GM18858 (cell line): Measurements from ENCODE around the gene KRTAP4-12.
"Not testable (repeated sequence)": the region's sequence is repeated elsewhere in the genome, so short reads cannot be mapped to it uniquely, and the experiment has no call there.

Experiments
- ATAC-seq: cut with Tn5 transposase; IDR thresholded peaks from one replicate; pipeline ENCODE4 v1.9.1; 2021; ENCODE audit not compliant: unreplicated experiment

The KRTAP4-12 gene

DNA sequence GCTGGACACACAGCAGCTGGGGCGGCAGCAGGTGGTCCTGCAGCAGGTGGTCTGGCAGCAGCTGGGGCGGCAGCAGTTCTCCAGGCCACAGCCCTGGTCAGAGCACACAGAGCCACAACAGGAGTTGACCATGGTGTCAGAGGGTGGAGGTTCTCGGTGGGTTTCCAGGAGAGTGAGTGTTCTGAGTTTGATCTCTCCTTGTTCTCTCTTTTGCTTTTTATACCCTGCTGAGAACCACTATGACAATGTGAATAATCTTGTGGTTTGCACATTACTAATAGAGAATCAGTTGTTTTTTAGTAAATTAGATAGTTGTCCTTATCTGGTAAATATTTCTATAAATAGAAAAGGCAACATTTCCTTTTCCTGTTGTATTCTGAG is at the start of gene KRTAP4-12:
Gene KRTAP4-12 (minus strand): TSS at position 192 of the 381 bp plus-strand sequence. CDS start 60 bp downstream, at position 132.
- ATAC-seq, result not testable (repeated sequence)

DNA sequence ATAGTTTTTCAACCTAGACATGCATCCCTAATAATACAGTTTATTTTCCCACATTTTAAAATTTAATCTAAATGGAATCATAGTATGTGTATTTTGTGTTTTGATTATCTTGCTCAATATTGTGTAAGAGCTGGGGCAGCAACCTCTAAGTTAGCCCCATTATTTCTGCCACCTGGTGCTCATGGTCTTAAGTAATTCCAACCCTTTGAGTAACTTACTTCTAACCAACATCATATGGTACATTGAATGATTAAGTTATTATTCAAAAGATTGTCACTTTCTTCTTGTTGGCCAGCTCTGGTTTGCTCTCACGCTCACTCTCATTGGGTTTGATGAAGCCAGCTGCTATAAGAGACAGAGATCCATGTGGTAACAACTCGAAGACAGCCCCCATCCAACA is 47.9 kb upstream of the KRTAP4-12 start:
- no peak for ATAC-seq

DNA sequence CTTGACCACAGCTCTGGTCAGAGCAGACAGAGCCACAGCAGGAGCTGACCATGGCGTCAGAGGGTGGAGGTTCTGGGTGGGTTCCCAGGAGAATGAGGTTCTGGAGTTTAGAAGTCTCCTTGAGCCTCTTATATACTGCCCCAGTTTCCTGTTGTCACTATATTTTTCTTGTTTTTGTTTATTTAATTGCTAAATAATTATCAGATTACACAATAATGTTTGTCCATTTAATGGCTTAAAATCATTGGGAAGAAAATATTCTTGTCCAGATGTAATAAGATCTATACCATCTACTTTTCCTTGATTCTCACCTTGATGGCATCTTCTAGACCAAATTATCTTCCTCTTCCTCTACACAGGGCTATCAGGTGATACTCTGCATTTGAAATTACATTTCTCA is 44.1 kb upstream of the KRTAP4-12 start, which contains the start of gene KRTAP4-3:
Gene KRTAP4-3 (minus strand): TSS at position 101 of the 400 bp plus-strand sequence. CDS start 49 bp downstream, at position 52.
- no peak for ATAC-seq

DNA sequence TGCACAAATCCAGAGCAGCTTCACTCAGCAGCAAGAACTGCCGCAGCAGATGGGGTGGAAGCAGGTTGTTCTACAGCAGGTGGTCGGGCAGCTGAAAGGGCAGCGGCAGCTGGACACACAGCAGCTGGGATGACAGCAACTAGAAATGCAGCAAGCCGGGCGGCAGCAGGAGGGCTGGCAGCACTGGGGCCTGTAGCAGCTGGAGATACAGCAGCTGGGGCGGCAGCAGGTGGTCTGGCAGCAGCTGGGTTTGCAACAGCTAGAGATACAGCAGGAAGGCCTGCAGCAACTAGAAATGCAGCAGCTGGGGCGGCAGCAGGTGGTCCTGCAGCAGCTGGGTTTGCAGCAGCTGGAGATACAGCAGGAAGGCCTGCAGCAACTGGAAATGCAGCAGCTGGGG is 43.6 kb upstream of the KRTAP4-12 start:
- ATAC-seq, result no peak

DNA sequence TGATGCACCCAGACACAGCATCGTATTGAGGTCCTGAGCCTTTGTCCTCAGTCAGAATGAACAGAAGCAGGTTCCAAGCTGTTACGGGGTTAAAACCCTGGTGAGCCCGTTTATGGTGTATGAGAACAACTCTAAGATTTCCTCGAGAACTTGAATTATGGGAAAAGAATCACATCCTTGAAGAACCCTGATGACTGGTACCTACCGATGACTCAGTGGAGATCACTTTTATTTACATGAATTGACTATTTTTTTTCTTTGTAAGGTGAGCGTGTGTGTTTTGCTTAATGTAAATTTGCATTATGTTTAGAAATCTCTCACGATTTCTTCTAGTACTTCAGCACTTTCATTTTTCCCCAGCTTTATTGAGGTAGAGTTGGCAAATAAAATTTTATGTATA is 39.8 kb upstream of the KRTAP4-12 start:
- ATAC-seq, result no peak

DNA sequence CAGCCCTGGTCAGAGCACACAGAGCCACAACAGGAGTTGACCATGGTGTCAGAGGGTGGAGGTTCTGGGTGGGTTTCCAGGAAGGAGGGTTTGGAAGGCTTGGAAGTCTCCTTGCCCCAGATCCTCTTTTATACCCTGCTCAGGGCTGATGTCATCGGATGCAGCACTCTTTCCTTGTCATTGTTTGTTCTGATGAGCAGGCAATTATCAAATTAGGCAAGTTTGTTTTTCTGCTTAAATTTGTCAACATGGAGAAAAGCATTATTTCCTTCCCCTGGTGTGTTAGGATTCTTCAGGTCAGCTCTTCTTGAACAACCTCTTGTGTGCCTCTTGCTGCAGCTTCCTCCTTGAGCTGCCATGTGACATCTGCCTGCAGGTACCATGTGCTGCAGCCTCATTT is 36.7 kb upstream of the KRTAP4-12 start, which contains the start of gene KRTAP4-4:
Gene KRTAP4-4 (minus strand): TSS at position 101 of the 400 bp plus-strand sequence. CDS start 57 bp downstream, at position 44.
- ATAC-seq, result no peak

DNA sequence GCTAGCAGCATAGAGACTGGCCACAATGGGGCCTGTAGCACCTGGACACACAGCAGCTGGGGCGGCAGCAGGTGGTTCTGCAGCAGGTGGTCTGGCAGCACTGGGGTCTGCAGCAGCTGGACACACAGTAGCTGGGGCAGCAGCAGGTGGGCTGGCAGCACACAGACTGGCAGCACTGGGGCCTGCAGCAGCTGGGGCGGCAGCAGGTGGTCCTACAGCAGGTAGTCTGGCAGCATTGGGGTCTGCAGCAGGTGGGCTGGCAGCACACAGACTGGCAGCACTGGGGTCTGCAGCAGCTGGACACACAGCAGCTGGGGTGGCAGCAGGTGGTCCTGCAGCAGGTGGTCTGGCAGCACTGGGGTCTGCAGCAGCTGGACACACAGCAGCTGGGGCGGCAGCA is 36.2 kb upstream of the KRTAP4-12 start:
- ATAC-seq, result not testable (repeated sequence)

DNA sequence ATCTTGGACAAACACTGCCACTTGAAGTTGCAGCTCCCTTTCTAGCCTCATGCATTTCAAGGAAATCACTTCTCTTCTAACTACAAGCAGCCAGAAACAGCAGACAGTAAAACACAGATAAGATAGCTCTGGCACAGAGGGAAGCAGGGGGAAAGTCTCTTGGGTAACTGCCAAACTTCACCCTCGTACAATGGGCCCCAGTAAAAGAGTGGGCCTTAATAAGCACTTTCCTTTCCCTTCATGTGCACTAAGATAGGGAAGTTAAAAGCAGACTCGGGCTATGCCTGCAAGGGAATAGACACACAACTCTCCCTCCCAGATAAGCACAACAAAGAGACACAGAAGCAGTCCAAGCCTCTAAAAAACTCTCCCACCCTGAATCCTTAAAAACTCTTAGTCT is 29.9 kb upstream of the KRTAP4-12 start:
- ATAC-seq, result no peak

DNA sequence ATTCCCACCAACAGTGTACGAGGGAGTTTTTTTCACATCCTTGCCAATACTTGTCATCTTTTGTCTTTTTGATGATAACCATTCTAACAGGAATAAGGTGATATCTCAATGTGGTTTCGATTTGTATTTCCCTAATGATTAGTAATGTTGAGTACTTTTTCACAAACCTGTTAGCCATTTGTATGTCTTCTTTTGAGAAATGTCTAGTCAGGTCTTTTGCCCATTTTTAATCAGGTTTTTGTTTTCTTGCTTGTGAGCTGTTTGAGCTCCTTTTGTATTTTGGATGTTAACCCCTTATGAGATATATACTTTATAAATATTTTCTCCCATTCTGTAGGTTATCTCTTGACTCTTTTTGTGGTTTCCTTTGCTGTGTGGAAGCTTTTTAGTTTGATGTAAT is 27.5 kb upstream of the KRTAP4-12 start:
- ATAC-seq, result no peak

DNA sequence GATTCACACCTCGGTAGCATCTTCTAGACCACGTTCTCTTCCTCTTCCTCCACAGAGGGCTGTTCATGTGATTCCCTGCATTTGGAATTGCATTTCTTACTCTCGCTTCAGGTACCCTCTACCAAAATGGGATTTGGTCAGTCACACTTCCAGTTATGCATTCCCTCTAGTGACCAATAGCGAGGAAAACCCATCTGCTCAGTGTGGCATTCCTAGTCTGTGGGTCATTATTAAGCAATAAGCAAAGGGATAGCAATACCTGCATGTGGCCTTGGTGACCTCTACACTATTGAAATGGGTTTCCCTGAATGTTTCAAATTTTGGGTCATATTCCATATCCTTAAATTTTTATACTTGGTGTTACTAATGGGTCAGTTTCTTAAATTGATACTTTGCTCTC is 26.0 kb upstream of the KRTAP4-12 start:
- ATAC-seq, result no peak

DNA sequence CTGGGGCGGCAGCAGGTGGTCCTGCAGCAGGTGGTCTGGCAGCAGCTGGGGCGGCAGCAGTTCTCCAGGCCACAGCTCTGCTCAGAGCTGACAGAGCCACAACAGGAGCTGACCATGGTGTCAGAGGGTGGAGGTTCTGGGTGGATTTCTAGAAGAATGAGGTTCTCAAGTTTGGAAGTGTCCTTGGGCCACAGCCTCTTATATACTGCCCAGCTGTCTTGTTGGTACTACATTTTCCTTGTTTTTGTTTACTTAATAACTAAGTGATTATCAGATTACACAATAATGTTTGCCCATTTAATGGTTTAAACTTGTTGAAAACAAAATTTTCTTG is 25.6 kb upstream of the KRTAP4-12 start, which contains the start of gene KRTAP4-5:
Gene KRTAP4-5 (minus strand): TSS at position 174 of the 334 bp plus-strand sequence. CDS start 58 bp downstream, at position 116.
- no peak for ATAC-seq

DNA sequence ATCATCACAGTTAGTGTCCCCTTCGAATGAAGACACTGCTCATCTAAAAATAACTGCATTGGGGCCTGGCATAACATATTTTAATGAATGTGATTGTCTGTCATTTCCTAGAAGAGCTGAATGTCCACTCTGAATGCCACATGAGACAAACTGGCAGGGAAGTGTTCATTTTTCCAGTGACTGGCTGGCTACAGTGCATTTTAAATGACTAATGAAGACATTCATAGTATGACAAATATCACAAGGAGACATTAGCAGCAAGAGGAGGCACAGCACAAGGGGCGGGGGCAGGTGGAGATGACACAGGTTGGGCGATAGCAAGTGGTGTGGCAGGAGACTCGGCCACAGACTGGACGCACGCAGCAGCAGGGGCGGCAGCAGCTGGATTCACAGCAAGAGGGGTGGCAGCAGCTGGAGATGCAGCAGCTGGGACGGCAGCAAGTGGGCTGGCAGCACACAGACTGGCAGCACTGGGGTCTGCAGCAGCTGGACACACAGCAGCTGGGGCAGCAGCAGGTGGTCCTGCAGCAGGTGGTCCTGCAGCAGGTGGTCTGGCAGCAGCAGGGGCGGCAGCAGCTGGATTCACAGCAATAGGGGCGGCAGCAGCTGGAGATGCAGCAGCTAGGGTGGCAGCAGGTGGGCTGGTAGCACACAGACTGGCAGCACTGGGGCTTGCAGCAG is 25.1 kb upstream of the KRTAP4-12 start:
- ATAC-seq, result not testable (repeated sequence)

DNA sequence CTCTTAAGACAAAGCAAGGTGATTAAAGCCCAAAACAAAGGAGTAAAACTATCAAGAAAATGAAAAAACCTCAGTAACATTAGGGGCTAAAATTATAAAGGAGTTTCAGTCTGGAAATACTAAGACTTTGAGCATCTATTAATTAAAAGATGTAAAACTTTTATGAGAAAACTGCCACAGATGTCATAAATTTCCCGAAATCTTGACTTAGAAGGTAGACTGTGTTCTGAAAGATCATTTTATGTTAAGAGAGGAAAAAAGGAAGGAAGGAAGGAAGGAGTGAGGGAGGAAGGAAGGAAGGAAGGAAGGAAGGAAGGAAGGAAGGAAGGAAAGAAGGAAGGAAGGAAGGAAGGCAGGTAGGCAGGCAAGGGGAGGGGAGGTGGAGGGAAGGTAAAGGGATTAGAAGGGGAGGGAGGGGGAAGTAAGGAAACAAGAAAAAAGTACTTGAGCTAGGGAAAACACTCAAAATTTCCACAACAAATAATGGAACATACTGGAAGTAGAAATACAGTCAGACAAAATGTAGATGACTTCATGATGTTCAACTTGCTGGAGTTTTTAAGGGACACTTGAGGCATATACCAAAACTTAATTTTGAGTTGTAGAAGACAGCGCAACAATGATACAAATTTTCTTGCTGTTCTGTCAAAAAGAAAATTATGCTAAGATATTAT is 23.7 kb upstream of the KRTAP4-12 start:
- no peak for ATAC-seq

DNA sequence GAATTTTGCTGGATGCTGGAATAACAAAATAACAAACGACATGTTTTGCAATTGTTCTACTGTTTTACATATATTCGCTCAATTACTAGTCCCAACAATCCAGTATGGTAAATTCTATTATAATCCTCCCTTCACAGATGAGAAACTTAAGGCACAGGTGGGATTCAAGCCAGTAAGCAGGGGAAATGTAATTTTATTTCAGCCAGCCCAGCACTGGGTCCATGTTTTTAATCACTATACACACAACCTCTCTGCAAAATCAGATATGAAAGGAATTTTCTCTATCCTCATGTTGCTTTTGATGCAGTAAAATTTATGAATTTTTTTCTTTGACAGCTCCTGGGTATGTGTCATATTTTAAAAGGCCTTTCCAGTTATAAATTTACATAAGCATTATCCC is 21.3 kb upstream of the KRTAP4-12 start:
- ATAC-seq, result no peak

DNA sequence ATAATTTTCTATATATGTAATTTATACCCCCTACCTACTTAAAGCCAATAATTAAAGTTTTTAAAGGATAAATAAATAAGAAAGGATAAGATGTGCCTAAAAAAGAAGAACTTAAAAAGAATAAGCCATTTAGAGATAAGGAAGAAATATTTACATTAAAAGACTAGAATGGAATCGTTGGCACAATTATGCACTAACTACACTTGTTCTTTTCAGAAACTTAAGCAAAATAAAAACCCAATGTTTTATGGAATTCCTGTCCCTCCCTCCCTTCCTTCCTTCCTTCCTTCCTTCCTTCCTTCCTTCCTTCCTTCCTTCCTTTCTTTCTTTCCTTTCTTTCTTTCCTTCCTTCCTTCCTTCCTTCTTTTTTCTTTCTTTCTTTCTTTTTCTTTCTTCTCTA is 20.9 kb upstream of the KRTAP4-12 start:
- ATAC-seq, result no peak

DNA sequence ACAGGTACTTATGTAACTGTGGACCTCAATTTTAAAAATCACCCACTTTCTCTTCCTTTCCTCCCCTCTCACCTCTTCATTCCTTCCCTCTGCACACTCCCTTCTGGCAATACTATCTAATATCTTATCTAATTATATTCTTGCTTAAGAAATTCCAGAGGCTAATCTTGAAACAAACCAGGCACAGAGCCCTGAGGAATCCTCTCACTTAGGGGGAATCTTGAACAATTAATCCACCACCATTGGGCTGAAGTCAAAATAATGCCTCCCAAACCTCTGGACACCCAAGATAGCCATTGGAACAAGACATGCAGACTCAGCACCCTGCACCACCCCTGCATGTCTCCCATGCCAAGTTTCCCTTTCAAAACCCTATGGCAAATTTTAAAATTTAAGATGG is 17.4 kb upstream of the KRTAP4-12 start:
- ATAC-seq, result no peak

DNA sequence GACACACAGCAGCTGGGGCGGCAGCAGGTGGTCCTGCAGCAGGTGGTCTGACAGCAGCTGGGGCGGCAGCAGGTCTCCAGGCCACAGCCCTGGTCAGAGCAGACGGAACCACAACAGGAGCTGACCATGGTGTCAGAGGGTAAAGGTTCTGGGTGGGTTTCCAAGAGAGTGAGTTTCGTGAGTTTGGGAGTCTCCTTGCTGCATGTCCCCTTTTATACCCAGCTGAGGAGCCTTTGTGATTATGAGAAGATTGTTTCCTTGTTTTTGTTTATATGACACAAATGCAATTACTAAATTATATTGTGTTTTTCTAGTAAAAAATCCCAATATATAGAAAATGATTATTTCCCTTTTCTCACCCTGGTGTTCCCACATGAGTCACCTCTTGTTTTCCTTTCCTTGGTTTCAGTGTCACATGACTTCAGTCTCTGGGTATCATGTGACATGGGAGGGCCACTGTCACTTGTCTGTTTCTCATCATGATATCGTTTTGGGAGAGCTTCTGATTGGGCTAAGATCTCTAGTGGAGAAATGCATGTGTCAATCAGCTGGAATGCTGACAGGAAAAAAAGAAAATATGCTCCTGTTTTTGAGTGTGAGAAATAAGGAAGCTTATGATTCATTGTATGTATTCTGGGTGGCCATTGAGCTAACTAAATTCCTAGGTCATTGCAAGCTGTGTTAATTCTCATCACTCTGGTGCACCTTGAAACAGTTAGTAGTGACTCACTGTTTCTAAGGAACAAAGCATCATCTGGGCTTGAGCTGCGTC is 16.6 kb upstream of the KRTAP4-12 start, which contains the start of gene KRTAP4-6:
Gene KRTAP4-6 (minus strand): TSS at position 185 of the 772 bp plus-strand sequence. CDS start 57 bp downstream, at position 128.
- no peak for ATAC-seq

DNA sequence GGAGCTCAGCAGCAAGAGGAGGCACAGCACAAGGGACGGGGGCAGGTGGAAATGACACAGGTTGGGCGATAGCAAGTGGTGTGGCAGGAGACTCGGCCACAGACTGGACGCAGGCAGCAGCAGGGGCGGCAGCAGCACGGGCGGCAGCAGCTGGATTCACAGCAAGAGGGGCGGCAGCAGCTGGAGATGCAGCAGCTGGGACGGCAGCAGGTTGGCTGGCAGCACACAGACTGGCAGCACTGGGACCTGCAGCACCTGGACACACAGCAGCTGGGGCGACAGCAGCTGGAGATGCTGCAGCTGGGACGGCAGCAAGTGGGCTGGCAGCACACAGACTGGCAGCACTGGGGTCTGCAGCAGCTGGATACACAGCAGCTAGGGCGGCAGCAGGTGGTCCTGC is 15.9 kb upstream of the KRTAP4-12 start:
- not testable (repeated sequence) for ATAC-seq

DNA sequence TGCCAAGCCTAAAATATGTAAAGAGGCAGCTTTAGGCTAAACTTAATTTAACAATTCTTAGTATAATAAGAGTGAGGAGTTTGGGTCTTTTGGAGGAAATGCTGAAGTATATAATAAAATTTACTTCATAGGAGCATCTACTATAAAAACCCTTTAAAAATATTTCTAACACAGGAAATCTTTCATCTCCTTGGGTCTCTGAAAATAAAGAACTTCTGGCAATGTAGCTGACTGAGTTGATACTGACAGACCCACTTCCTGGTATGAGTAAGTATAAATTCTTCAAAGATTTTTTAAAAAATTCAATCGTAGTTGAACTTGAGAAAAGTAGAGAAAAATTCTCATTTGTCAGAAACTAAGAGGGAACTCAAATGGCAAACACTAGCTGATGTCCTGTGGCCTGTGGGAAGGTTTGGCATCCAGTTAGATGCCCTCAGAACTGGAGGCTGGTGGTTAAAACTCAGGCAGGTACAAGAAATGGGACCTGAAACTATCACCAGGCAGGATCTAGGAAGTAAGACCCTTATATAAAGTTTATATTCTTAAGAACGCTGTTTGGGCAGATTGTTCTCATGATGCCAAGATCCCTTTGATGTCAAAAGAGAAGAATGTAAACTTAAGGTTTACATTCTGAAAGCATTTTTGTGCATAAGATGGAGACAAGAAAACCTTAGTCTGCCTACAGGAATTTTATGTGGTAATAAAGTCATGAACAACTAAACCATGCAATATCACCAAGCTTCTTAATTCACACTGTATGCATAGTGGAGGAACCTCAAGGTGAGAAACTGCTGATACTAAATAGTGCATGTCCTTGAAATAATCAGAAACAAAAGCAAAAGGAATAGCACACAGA is 10.1 kb upstream of the KRTAP4-12 start:
- no peak for ATAC-seq

DNA sequence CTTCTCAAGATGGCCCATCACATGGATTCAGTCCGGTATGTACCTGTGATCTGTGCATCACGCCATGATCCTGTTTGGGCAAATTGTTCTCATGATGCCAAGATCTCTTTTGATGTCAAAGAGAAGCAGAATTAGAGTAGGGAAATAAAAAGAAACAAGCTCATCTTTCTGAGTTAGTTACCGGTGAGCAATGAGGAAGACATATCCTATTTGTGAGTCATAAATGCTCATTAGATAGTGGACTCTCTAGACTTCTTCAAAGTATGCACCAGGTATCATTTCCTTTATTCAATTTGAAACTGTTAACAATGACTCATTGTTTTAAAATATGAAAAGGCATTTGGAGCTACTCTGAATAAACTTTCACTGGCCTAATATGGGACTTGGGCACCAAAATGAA is 8.0 kb upstream of the KRTAP4-12 start:
- no peak for ATAC-seq

DNA sequence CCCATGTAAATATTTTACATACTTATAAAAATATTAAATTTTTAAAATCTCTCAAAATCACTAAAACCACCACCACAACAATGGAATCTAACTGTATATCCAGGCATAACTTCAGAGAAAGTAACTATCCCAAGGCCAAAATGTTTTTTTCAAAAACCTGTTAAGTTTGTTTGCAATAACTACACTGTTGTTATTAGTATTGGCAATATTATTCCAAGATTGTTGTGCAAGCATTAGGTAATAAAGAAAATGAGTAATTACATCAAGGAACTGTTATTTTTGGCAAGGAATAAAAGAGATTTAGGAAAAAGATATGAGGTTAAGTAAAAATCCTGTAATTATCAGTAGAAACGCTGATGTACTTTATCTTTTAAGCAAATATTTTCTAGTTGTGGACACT is 3.4 kb upstream of the KRTAP4-12 start:
- no peak for ATAC-seq
